Ishikawa (cell line): ENCODE data around the gene TTLL7.

Experiments used
- EP300 ChIP-seq: IDR thresholded peaks from 2 replicates; pipeline ENCODE4 v1.6.1; 2012; ENCODE audit warnings: borderline replicate concordance
- FOXM1 ChIP-seq: IDR thresholded peaks from 2 replicates; pipeline ENCODE4 v1.6.1; 2012; ENCODE audit warnings: low read depth, borderline replicate concordance
- MAX ChIP-seq: IDR thresholded peaks from 2 replicates; pipeline ENCODE4 v1.6.1; 2012
- NFIC ChIP-seq: IDR thresholded peaks from 2 replicates; pipeline ENCODE4 v1.6.1; 2012
- REST ChIP-seq: IDR thresholded peaks from 2 replicates; pipeline ENCODE4 v1.6.1; 2012; ENCODE audit warnings: low read depth, mild to moderate bottlenecking
- TAF1 ChIP-seq: IDR thresholded peaks from 2 replicates; pipeline ENCODE4 v1.6.1; 2012; ENCODE audit warnings: low read depth, mild to moderate bottlenecking
- YY1 ChIP-seq: IDR thresholded peaks from 2 replicates; pipeline ENCODE4 v1.6.1; 2012; ENCODE audit warnings: low read depth
- ZBTB7A ChIP-seq: IDR thresholded peaks from 2 replicates; pipeline ENCODE4 v1.6.1; 2012; ENCODE audit warnings: low read depth

GRCh38 chr1:83917959-83918358 lies 81.0 kb downstream of the TTLL7 start:
- TF ChIP-seq REST: no peak
- no peak for TF ChIP-seq YY1
- no peak for TF ChIP-seq NFIC
- TF ChIP-seq MAX: no peak
- no peak for TF ChIP-seq EP300
- TF ChIP-seq FOXM1: no peak
- TF ChIP-seq TAF1: no peak
- TF ChIP-seq ZBTB7A: no peak
